Bronchial epithelial cell (primary cell): ENCODE measurements around the gene VPS26C. TPM values are rescaled to one million over a fixed set of nuclear protein-coding genes. Genes with fewer than 3 reads are reported as not detected.

Experiments used
- DNase-seq: peaks from one replicate; pipeline ENCODE4 v3.0.0-alpha.2; 2010; ENCODE audit warnings: low read depth
- FAIRE-seq: peaks from 2 replicates; lab custom pipeline; 2011; peaks lifted over from hg19 to GRCh38; lab: Jason Lieb, UNC
- H3K27me3 ChIP-seq: 2 replicates; pipeline ENCODE4 v1.5.1; 2011; ENCODE audit warnings: low read length; ENCODE audit not compliant: control insufficient read depth, insufficient read depth
- H3K36me3 ChIP-seq: 2 replicates; pipeline ENCODE4 v1.5.1; 2011; ENCODE audit warnings: low read length; ENCODE audit not compliant: control insufficient read depth, insufficient read depth
- H3K4me3 ChIP-seq: 2 replicates; pipeline ENCODE4 v1.5.1; 2011; ENCODE audit warnings: mild to moderate bottlenecking, low read depth, low read length, control low read depth
- total RNA-seq: library from RNA; depleted of rRNA; stranded (reverse); fragments of >200 nt; gene quantifications from 2 replicates; pipeline ENCODE4 v1.2.1, GENCODE V29; 2014
- TF ChIP-seq, protein P1 (sequence below): IDR thresholded peaks from 2 replicates; pipeline ENCODE4 v1.5.1; 2011; ENCODE audit warnings: mild to moderate bottlenecking, moderate library complexity, low read length, control low read depth, inconsistent platforms; ENCODE audit not compliant: insufficient read depth, severe bottlenecking

Gene VPS26C
- total RNA-seq, 1 donor from 2014 or later = 50.5 TPM

DNA sequence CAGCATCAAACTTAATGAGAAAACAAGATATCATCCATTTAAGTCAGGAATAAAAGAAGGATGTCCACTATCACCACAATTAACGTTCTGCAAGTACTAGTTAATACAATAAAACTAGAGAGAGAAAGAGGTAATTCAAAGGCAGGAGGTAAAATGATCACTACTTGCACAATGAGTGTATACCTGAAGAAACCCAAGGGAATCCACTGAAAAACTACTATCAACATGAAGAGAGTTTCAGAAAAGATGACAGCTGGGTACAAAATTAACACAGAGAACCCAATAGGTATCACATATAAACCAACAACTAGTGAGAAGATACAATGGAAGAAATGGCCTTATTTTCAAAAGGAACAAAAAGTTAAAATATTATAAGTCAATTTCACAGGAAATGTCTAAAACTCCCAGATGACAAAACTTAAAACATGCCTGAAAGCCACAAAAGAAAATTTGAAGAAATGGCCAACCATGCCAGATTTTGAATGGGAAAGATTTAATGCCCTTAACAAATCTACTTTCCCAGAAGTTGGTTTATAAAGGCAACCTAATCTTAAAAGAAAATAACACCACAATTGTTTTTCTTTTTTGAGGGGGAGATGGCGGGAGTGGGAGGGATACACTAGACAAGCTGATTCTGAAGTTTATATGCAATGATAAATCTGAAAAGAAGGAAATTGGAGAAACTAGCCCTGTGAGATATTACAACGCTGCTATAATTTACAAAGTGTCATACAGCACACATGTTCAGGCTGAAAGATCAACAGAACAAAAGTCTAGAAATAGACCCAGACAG, 17.8 kb downstream of the VPS26C start:
- FAIRE-seq = no peak
- TF ChIP-seq, protein P1, sequence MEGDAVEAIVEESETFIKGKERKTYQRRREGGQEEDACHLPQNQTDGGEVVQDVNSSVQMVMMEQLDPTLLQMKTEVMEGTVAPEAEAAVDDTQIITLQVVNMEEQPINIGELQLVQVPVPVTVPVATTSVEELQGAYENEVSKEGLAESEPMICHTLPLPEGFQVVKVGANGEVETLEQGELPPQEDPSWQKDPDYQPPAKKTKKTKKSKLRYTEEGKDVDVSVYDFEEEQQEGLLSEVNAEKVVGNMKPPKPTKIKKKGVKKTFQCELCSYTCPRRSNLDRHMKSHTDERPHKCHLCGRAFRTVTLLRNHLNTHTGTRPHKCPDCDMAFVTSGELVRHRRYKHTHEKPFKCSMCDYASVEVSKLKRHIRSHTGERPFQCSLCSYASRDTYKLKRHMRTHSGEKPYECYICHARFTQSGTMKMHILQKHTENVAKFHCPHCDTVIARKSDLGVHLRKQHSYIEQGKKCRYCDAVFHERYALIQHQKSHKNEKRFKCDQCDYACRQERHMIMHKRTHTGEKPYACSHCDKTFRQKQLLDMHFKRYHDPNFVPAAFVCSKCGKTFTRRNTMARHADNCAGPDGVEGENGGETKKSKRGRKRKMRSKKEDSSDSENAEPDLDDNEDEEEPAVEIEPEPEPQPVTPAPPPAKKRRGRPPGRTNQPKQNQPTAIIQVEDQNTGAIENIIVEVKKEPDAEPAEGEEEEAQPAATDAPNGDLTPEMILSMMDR = no peak

DNA sequence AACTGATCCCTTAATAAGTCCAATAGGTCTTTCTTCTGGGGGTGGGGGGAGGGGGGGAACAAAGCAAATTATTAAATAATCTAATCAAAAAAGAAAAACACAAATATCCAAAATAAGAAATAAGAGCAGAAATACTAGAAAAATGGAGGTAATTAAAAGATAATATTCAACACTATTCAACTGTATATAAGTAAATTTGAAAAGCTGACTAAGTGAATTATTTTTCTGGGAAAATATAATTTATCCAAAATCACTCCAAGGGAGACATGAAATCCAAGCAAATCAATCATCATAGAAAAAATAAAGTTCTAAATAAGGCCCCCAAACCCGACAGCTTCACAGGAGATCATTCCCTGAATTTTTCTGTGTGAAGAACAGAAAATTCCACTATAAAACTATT, 18.8 kb downstream of the VPS26C start:
- no peaks in the 10 kb centered on the region for H3K27me3 ChIP-seq
- H3K36me3 ChIP-seq = no peaks in the 10 kb centered on the region
- TF ChIP-seq, protein P1 = no peak
- no peak overlapping the region for H3K4me3 ChIP-seq
- DNase-seq = no peak
- FAIRE-seq = no peak

More for the DNA sequence above, 17.8 kb downstream of the VPS26C start:
- Histone ChIP-seq H3K27me3 (no peaks in the 10 kb centered on the region), H3K4me3 (no peak overlapping the region), H3K36me3 (no peaks in the 10 kb centered on the region)
- DNase-seq = no peak

DNA sequence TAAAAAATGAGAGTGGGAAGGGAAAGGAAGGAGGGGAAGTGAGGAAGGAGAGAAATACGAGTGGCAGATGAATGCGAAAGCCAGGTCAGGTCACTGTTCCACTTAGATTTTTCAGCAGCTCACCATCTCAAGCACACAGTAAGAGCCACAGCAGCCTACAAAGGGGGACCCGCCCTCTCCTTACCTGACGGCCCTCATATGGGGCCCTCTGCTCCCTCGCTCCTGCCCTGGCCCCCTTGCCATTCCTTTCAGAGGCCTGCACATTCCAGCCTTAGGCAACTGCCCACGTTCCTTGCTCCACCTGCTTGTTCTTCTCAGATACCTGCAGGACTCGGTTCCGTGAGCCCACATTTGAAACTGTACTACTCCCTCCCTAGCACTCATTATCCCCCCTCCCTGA, 22.0 kb downstream of the VPS26C start:
- no peak overlapping the region for H3K4me3 ChIP-seq
- H3K27me3 ChIP-seq = no peaks in the 10 kb centered on the region
- DNase-seq (no peak), FAIRE-seq (no peak)
- peaks cover 4% of the 10 kb centered on the region for H3K36me3 ChIP-seq
- TF ChIP-seq, protein P1 = no peak

DNA sequence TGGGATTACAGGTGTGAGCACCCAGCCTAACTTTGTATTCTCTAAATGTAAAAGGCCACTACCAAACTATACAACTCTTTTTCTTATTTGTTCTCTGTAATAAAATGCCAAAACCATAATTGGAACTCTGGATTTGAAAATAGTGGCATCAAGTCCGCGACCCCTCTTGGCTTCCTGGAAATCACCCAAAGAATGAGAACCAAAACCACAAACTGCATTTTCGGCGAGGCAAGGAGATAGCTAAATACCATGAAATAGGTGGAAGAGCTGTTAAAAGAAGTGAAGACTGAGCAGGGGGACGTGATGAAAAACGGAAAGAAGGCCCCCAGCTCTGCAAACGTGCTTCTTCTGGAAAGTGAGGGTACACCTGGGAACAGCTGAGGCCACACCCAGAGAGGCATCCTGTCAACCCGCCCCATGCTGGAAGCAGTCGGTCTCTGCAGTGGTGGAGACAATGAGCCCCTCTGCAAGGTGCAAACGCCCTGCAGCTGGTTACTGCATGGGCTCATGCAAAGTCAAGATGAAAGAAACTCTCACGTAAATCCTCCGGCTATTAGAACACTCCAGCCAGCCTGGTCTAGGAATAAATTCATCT, 22.5 kb downstream of the VPS26C start:
- FAIRE-seq (no peak), DNase-seq (no peak)
- TF ChIP-seq, protein P1 = no peak
- no peak overlapping the region for H3K4me3 ChIP-seq
- H3K27me3 ChIP-seq = no peaks in the 10 kb centered on the region
- peaks cover 4% of the 10 kb centered on the region for H3K36me3 ChIP-seq

DNA sequence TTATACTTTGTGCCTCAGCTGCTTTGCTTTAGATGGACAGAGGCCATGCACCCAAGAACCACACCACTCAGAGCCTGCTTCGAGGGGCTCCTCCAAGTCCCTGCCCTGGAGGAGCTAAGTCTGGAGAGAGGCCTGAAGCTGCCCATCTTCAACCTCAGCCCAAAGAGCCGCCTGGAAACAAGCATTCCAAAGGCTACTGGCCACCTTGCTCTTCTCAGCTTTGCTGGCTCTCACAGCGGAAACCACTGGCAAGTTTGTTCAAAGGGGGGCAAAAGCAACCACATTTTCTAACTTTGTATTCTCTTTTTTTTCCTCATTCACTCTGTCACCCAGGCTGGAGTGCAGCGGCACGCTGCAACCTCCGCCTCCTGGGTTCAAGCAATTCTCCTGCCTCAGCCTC, 23.2 kb downstream of the VPS26C start:
- no peak for DNase-seq
- Histone ChIP-seq H3K27me3 (no peaks in the 10 kb centered on the region), H3K36me3 (peaks cover 4% of the 10 kb centered on the region), H3K4me3 (no peak overlapping the region)
- FAIRE-seq = no peak
- TF ChIP-seq, protein P1 = no peak
